ENCODE data around the gene PAM.

DNA sequence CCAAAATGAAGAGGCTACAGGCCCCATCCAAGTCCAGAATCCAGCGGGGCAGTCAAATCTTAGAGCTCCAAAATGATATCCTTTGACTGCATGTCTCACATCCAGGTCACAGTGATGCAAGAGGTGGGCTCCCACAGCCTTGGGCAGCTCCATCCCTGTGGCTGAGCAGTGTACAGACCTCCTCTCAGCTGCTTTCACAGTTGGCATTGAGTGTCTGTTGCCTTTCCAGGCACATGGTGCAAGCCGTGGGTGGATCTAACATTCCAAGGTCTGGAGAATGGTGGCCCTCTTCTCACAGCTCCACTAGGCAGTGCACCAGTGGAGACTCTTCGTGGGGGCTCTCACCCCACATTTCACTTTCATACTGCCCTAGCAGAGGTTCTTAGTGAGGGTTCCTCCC, 244.1 kb downstream of the PAM start:
- no peak for TF ChIP-seq POLR2A (IDR thresholded peaks at IDR 0.05)
- TF ChIP-seq, protein P1, sequence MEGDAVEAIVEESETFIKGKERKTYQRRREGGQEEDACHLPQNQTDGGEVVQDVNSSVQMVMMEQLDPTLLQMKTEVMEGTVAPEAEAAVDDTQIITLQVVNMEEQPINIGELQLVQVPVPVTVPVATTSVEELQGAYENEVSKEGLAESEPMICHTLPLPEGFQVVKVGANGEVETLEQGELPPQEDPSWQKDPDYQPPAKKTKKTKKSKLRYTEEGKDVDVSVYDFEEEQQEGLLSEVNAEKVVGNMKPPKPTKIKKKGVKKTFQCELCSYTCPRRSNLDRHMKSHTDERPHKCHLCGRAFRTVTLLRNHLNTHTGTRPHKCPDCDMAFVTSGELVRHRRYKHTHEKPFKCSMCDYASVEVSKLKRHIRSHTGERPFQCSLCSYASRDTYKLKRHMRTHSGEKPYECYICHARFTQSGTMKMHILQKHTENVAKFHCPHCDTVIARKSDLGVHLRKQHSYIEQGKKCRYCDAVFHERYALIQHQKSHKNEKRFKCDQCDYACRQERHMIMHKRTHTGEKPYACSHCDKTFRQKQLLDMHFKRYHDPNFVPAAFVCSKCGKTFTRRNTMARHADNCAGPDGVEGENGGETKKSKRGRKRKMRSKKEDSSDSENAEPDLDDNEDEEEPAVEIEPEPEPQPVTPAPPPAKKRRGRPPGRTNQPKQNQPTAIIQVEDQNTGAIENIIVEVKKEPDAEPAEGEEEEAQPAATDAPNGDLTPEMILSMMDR (IDR thresholded peaks at IDR 0.05): no peak
